ENCODE data around the gene DPYSL3.
A peak's percentile ranks its signal among the peaks of the same experiment; 100 is the strongest.

Gene DPYSL3

DNA sequence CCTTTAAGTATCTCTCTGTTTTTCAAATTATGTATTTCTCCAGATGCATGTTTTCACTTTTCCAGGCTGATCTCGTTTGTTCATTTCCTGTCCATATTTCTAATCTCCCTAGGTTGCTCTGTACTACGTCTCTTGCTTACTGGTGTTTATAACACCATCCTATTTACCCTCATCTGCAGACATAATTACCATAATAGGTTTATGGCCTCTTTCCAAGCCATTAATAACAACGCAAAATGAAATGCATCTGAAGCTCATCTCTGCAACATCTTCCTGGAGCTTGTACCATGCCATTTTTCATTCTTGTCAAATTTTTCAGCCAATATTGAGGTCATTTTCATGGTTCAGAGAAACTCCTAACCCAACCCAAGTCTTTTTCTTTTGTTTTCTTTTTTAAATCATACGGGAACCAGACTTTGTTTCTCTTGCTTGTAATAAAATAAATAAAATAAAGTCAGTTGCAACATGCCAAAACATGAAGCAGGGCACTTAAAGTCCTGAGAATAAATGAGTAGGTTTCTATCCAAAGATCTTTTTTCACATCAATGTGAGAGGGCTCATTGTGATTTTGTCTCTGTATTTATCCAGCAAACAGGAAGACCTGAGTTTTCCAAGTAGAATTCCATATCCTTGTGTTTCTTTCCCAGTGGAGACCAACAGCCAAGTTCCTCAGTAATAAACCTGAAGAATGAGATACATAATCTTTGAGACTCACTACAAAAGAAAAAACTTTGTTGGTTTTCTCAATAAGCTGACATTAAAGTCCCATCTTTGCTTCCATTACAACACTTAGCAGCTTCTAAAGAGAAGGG is 37.0 kb downstream of the DPYSL3 start:
- no peak for DNase-seq (ENCODE audit: low read depth)

DNA sequence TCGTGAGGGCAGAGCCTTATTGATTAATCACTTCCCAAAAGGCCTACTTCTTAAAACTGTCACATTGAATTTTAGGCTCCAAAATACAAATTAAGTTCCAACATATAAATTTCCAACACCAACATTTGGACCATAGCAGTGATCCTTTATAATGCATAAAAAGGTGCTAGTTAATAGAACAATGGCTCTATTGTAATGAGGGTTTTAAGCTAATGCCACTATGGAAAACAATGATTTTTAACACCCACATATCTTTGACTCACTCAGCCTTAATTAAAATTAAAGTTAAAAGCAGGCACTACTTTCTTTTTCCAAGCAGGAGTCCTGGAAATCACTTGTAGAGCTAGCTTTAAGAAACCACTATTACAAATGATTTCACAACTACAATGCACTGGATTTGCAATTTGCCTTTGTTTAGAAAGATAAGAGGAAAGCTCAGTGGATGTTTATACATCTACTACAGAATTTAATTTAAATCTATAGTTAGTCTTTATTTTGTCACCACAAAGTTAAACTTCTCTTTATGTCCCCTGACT is 41.8 kb downstream of the DPYSL3 start:
- no peak for DNase-seq (ENCODE audit: low read depth)

- no peak for DNase-seq (ENCODE audit: low read depth)
Measured at GRCh38 chr5:147466360-147466980, 43.4 kb downstream of the DPYSL3 start.

DNA sequence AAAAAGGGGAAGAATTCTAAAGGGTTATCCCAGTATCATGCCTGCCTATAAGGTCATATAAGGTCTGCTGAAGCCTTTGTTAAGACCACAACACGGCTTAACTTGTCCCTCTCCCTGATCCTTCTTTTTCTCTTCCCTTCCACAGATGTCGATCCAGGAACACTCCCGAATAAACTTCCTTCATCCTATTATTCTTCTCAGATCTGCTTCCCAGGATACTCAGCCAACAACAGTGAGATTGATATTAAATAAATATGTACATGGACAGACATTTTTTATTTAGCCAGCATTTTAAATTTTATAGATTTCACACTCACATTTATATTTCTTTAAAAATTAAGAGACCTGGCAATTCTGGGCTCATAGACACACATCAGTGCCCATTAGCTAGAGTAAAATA is 44.1 kb downstream of the DPYSL3 start:
- no peak for DNase-seq (ENCODE audit: low read depth)

- DNase-seq (ENCODE audit: low read depth) = no peak
Measured at GRCh38 chr5:147464211-147464610, 45.7 kb downstream of the DPYSL3 start.

DNA sequence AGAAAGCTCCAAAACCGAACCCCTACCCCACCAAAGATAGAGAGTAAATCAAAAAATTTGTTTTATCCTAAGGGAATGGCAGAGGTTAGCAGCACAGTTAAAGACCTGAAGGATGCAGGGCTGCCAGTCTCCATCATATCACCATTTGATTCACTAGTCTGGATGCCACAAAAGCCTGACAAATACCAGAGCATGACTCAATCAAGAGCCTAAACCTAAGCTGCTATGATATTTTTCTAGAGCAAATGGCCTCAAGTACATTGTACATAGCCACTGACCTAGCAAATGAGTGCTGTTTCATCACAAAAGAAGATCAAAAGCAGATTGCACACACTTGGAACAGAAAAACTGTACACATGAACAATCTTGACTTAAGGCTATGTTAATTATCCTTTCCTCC is 48.0 kb downstream of the DPYSL3 start:
- DNase-seq (ENCODE audit: low read depth) = no peak

DNA sequence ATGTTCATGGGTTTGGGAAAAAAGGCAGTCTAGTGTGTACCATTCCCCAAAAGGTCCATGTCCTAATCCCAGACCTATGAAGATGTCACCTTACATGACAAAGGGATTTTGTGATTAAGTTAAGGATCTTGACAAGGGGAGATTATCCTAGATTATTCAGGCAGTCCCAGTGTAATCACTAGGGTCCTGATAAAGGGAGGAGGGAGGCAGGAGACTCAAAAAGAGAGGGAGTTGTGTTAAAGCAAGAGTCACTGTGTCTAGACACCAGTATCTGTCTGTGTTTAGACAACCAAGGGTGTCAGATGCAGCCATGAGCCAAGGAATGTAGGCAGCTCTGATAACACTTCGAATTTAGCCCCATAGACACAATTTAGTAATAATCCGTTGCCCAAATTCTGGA is 49.5 kb downstream of the DPYSL3 start:
- DNase-seq (ENCODE audit: low read depth) = no peak

DNA sequence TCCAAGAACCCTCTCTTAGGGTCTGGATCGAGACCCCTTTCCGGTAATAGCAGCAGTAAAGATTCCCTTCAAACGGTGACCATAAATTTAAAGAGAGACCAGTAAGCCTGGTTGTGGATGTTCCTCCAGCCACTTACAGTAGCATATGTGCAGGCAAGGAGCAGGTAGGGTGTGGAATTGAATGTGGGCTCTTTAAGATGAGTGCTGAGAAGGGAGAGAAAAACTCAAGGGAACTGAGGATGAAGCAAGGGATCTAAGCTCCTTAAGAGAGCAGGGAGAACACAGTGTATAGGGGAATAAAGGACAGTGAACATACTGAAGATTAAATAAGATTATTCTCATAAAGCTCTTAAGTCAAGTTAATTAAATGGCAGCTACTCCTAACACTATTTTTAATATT is 51.3 kb downstream of the DPYSL3 start:
- no peak for DNase-seq (ENCODE audit: low read depth)

DNA sequence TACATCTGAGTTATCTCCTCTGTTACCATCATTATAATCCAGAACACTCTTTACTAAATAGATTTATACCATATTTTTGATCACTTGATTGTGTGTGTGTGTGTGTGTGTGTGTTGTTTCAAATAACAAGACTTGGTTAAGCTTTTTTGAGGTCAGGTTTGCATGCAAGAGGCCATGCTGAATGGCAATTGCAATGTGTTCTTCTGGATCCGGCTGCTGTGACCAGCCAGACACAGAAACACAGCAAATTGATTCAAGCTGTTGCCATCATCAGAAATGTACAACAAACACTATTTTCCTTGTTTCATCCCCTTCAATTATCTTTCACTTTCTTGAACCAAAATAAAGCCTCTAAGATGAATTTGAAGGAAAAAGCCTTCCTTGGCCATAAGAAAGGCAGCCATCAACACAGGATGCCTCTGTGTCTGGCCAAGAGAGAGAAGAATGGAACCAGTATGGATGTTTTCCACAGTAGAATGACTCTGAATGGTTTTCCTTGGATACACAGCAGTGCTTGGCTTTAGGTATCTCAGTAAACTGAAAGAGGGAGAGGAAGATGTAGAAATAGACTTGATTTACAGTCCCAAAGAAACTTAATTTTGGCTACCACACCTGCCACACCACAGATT is 53.9 kb downstream of the DPYSL3 start:
- no peak for DNase-seq (ENCODE audit: low read depth)

DNA sequence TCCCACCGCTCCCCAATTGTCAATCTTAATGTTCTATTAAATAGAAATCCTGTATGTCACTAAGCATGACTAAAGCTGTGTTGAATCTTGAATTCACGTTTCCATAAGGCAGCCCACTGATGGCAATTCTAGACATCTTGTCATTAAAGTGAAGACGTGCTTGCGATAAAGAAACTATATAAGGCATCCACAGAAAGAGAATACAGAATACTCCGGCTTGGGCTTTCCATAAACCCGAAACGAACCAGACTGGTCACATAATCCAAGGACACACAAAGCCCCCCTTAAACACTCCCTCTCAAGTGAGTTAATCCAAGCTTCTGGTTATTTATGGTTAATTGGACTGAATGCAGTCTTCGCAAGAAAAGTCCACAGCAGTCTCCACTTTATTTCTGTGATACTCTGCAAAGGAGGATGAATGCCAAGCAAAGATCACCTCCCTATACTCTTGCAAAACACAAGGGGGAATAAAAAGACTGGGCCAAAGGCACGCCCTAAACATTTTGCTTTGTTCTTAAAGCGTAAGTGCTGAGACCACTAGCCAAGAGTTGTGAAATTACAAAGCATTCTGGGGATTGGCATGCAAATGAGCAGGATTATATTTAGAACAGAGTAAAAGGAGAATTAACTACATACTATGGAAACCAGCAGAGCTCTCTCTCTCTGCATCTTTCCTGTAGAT is 54.7 kb downstream of the DPYSL3 start:
- DNase-seq (ENCODE audit: low read depth) = no peak

DNA sequence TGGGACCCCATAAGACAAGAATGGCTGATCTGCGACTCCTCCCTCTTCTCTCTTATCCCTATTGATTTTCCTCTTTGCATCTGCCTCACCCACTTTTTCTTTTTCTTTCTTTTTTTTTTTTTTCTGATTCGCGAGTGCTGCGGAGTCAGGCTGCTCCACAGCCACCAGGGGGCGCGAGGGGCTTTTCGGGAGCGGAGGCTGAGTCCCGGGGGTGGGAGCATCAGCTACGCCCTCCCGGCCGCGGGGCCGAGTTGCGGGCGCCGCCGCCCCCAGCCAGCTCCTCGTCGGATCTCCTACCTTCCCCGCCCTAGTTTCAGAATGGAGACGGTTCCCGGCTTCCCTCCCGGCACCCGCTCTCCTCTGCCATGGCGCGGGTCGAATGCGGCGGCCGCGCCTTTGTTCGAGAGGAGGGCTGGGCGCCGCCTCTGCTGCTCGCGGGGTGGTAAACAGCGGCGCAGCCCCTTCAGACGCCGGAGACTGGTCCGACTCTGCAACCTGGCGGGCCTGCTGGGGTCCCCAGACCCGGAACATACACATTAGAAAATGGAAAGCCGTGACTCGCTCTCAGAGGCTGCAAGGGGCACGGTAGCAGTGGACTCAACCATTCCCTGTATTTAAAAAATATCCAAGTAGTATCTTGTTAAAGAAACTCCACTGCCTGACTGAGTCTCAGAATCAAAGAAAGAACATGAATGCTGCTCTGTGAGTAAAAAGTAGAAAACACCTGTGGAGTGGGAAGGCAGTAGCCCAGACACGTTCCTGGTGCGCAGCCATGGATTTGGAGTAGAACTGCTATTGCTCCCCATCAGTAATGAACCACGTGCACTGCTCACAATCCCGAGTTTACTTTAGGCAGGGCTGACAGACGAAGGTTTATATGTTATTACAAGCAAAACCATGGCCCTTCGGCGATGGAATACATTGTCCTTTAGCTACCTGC is 55.7 kb downstream of the DPYSL3 start:
- DNase-seq (ENCODE audit: low read depth) = peak; percentile 56

GRCh38 chr5:147452165-147452811 is 57.6 kb downstream of the DPYSL3 start:
- DNase-seq (ENCODE audit: low read depth) = no peak

GRCh38 chr5:147451193-147451592 is 58.7 kb downstream of the DPYSL3 start:
- DNase-seq (ENCODE audit: low read depth) = no peak

DNA sequence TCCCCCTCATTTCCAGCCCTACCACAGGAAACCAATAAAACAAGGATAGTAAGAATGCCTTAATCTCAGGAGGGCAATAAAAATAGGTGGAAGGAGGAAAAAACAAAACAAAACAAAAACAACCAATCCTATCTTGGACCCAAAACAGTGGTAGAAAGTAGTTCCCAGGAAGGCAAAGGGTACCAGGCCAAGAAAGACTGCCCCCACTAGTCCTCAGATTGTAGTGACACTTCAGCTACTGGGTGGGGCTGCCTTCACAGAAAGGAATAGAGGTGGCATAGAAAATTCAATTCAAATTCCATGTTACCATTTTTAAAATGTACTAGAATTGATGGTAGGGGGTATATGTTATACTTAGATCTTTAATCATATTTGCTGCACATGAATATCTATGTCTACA is 59.3 kb downstream of the DPYSL3 start:
- DNase-seq (ENCODE audit: low read depth) = no peak

GRCh38 chr5:147448766-147449165 is 61.1 kb downstream of the DPYSL3 start:
- DNase-seq (ENCODE audit: low read depth) = no peak

GRCh38 chr5:147446523-147446922 is 63.3 kb downstream of the DPYSL3 start:
- no peak for DNase-seq (ENCODE audit: low read depth)

GRCh38 chr5:147445917-147446316 is 64.0 kb downstream of the DPYSL3 start:
- DNase-seq (ENCODE audit: low read depth) = no peak

DNA sequence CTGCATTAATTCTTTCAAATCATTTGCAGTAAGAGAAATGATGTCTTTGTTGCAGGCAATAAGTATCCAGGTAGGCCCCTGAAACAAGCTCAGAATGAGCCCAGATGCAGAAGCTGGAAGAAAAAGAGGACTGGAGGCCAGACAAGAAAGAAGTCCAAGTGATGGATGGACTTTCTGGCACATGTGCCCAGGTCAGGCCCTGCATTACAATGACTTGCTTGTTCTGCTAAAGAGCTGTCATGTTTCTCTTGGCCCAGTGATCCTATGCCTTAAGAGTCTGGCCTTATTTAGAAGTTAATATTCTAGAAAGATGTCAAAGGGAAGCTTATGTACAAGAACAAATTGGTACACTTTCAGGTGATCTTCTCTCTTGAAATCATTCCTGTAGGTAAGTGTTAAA is 64.8 kb downstream of the DPYSL3 start:
- DNase-seq (ENCODE audit: low read depth) = no peak

GRCh38 chr5:147442224-147442623 is 67.6 kb downstream of the DPYSL3 start:
- no peak for DNase-seq (ENCODE audit: low read depth)

- DNase-seq (ENCODE audit: low read depth) = no peak
Measured at GRCh38 chr5:147441191-147441695, 68.6 kb downstream of the DPYSL3 start.

DNA sequence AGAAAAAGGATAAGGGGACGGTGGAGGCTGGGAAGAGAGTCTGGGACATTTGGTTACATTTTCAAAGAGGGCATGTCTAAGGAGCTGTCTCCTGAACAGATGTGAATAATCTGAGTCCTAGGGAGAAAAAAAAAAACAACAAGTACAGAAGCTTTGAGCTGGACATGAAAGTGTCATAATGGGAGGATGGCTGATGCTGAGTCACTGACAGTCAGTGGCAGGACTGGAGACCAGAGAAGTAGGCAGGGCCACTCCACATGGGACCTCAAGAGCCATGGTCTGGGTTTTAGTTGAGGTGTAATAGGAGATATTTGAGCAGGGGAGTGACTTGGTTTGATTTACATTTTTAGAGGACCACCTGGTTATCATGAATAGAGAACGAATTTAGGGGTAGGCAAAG is 70.6 kb downstream of the DPYSL3 start:
- no peak for DNase-seq (ENCODE audit: low read depth)

Measured in non-pigmented ciliary epithelial cell (primary cell).